ENCODE measurements around the gene SPSB1.

SPSB1 gene

GRCh38 chr1:9292361-9293240 lies at the start of gene SPSB1:
Gene SPSB1 (plus strand): TSS chr1:9292894. CDS start chr1:9355892, 62,998 bp downstream.
- TF ChIP-seq YY1 (IDR thresholded peaks at IDR 0.05; ENCODE audit: insufficient read depth, insufficient read length) (no peak), ZNF274 (IDR thresholded peaks at IDR 0.05; ENCODE audit: low read depth, low read length) (no peak), SUZ12 (IDR thresholded peaks at IDR 0.05; ENCODE audit: extremely low read depth, insufficient read depth, insufficient read length) (no peak)
- Histone ChIP-seq H3K4me3 (ENCODE audit: insufficient read length, low read depth) (peak within 1 kb of the TSS; percentile 79), H3K4me1 (ENCODE audit: insufficient read depth, insufficient read length) (peaks cover 3% of the 10 kb centered on the region), H3K9ac (ENCODE audit: insufficient read length, low read depth) (peak within 1 kb of the TSS; percentile 80), H3K36me3 (ENCODE audit: insufficient read depth, insufficient read length, low read length) (peaks cover 5% of the 10 kb centered on the region), H3K27me3 (ENCODE audit: insufficient read depth, insufficient read length) (peaks cover 19% of the 10 kb centered on the region), H3K9me3 (ENCODE audit: insufficient read depth, low read length) (peaks cover 21% of the 10 kb centered on the region)
- peak; percentile 32 for DNase-seq (ENCODE audit: low read depth, low spot score)

GRCh38 chr1:9243066-9243739 lies 49.5 kb upstream of the SPSB1 start:
- no peak for TF ChIP-seq ZNF274 (IDR thresholded peaks at IDR 0.05; ENCODE audit: low read depth, low read length)
- no peak for TF ChIP-seq SUZ12 (IDR thresholded peaks at IDR 0.05; ENCODE audit: extremely low read depth, insufficient read depth, insufficient read length)
- no peak for TF ChIP-seq YY1 (IDR thresholded peaks at IDR 0.05; ENCODE audit: insufficient read depth, insufficient read length)
- no peaks in the 10 kb centered on the region for H3K27me3 ChIP-seq (ENCODE audit: insufficient read depth, insufficient read length)
- DNase-seq (ENCODE audit: low read depth, low spot score), result no peak
- H3K36me3 ChIP-seq (ENCODE audit: insufficient read depth, insufficient read length, low read length), result no peaks in the 10 kb centered on the region
- no peaks in the 10 kb centered on the region for H3K9me3 ChIP-seq (ENCODE audit: insufficient read depth, low read length)
- H3K9ac ChIP-seq (ENCODE audit: insufficient read length, low read depth), result no peak overlapping the region
- peaks cover 7% of the 10 kb centered on the region for H3K4me1 ChIP-seq (ENCODE audit: insufficient read depth, insufficient read length)
- no peak overlapping the region for H3K4me3 ChIP-seq (ENCODE audit: insufficient read length, low read depth)

- peaks cover 13% of the 10 kb centered on the region for H3K4me1 ChIP-seq (ENCODE audit: insufficient read depth, insufficient read length)
- no peak for DNase-seq (ENCODE audit: low read depth, low spot score)
- TF ChIP-seq SUZ12 (IDR thresholded peaks at IDR 0.05; ENCODE audit: extremely low read depth, insufficient read depth, insufficient read length), result no peak
- no peak for TF ChIP-seq ZNF274 (IDR thresholded peaks at IDR 0.05; ENCODE audit: low read depth, low read length)
- TF ChIP-seq YY1 (IDR thresholded peaks at IDR 0.05; ENCODE audit: insufficient read depth, insufficient read length), result no peak
- no peak overlapping the region for H3K9ac ChIP-seq (ENCODE audit: insufficient read length, low read depth)
- H3K9me3 ChIP-seq (ENCODE audit: insufficient read depth, low read length), result no peaks in the 10 kb centered on the region
- no peaks in the 10 kb centered on the region for H3K27me3 ChIP-seq (ENCODE audit: insufficient read depth, insufficient read length)
- no peaks in the 10 kb centered on the region for H3K36me3 ChIP-seq (ENCODE audit: insufficient read depth, insufficient read length, low read length)
- H3K4me3 ChIP-seq (ENCODE audit: insufficient read length, low read depth), result no peak overlapping the region
Observed at GRCh38 chr1:9244501-9245229, 48.0 kb upstream of the SPSB1 start.

- Histone ChIP-seq H3K27me3 (ENCODE audit: insufficient read depth, insufficient read length) (no peaks in the 10 kb centered on the region), H3K9me3 (ENCODE audit: insufficient read depth, low read length) (no peaks in the 10 kb centered on the region), H3K9ac (ENCODE audit: insufficient read length, low read depth) (no peak overlapping the region), H3K4me3 (ENCODE audit: insufficient read length, low read depth) (no peak overlapping the region), H3K36me3 (ENCODE audit: insufficient read depth, insufficient read length, low read length) (no peaks in the 10 kb centered on the region), H3K4me1 (ENCODE audit: insufficient read depth, insufficient read length) (peaks cover 16% of the 10 kb centered on the region)
- DNase-seq (ENCODE audit: low read depth, low spot score), result no peak
- no peak for TF ChIP-seq SUZ12 (IDR thresholded peaks at IDR 0.05; ENCODE audit: extremely low read depth, insufficient read depth, insufficient read length)
- TF ChIP-seq ZNF274 (IDR thresholded peaks at IDR 0.05; ENCODE audit: low read depth, low read length), result no peak
- no peak for TF ChIP-seq YY1 (IDR thresholded peaks at IDR 0.05; ENCODE audit: insufficient read depth, insufficient read length)
Observed at GRCh38 chr1:9245230-9245619, 47.5 kb upstream of the SPSB1 start.

GRCh38 chr1:9245661-9246060 lies 47.0 kb upstream of the SPSB1 start:
- H3K4me1 ChIP-seq (ENCODE audit: insufficient read depth, insufficient read length), result peaks cover 16% of the 10 kb centered on the region
- no peaks in the 10 kb centered on the region for H3K9me3 ChIP-seq (ENCODE audit: insufficient read depth, low read length)
- no peak for DNase-seq (ENCODE audit: low read depth, low spot score)
- no peaks in the 10 kb centered on the region for H3K36me3 ChIP-seq (ENCODE audit: insufficient read depth, insufficient read length, low read length)
- no peaks in the 10 kb centered on the region for H3K27me3 ChIP-seq (ENCODE audit: insufficient read depth, insufficient read length)
- no peak overlapping the region for H3K9ac ChIP-seq (ENCODE audit: insufficient read length, low read depth)
- no peak overlapping the region for H3K4me3 ChIP-seq (ENCODE audit: insufficient read length, low read depth)
- TF ChIP-seq YY1 (IDR thresholded peaks at IDR 0.05; ENCODE audit: insufficient read depth, insufficient read length) (no peak), SUZ12 (IDR thresholded peaks at IDR 0.05; ENCODE audit: extremely low read depth, insufficient read depth, insufficient read length) (no peak), ZNF274 (IDR thresholded peaks at IDR 0.05; ENCODE audit: low read depth, low read length) (no peak)

GRCh38 chr1:9246215-9246614 lies 46.5 kb upstream of the SPSB1 start:
- TF ChIP-seq YY1 (IDR thresholded peaks at IDR 0.05; ENCODE audit: insufficient read depth, insufficient read length) (no peak), SUZ12 (IDR thresholded peaks at IDR 0.05; ENCODE audit: extremely low read depth, insufficient read depth, insufficient read length) (no peak), ZNF274 (IDR thresholded peaks at IDR 0.05; ENCODE audit: low read depth, low read length) (no peak)

More at GRCh38 chr1:9246215-9246614, 46.5 kb upstream of the SPSB1 start:
- DNase-seq (ENCODE audit: low read depth, low spot score), result no peak
- Histone ChIP-seq H3K27me3 (ENCODE audit: insufficient read depth, insufficient read length) (no peaks in the 10 kb centered on the region), H3K36me3 (ENCODE audit: insufficient read depth, insufficient read length, low read length) (no peaks in the 10 kb centered on the region), H3K9me3 (ENCODE audit: insufficient read depth, low read length) (no peaks in the 10 kb centered on the region), H3K4me3 (ENCODE audit: insufficient read length, low read depth) (no peak overlapping the region), H3K4me1 (ENCODE audit: insufficient read depth, insufficient read length) (peaks cover 17% of the 10 kb centered on the region), H3K9ac (ENCODE audit: insufficient read length, low read depth) (no peak overlapping the region)

Data from NT2/D1 (cell line).